IPS-15b (cell line): ENCODE data around the gene CDC42BPA.

Source experiments
- H3K27me3 ChIP-seq: one replicate; pipeline ENCODE4 v1.6.1; 2013; ENCODE audit warnings: low read length; ENCODE audit not compliant: control insufficient read depth, insufficient read depth
- H3K36me3 ChIP-seq: one replicate; pipeline ENCODE4 v1.6.1; 2013; ENCODE audit warnings: low read length; ENCODE audit not compliant: control insufficient read depth, insufficient read depth
- H3K4me1 ChIP-seq: one replicate; pipeline ENCODE4 v1.6.1; 2013; ENCODE audit warnings: mild to moderate bottlenecking, low read length; ENCODE audit not compliant: control insufficient read depth, insufficient read depth
- H3K4me3 ChIP-seq: one replicate; pipeline ENCODE4 v1.5.1; 2013; ENCODE audit warnings: low read depth, low read length
- H3K9ac ChIP-seq: one replicate; pipeline ENCODE4 v1.6.1; 2013; ENCODE audit warnings: low read depth, mild to moderate bottlenecking, low read length
- H3K9me3 ChIP-seq: one replicate; pipeline ENCODE4 v1.6.1; 2013; ENCODE audit warnings: mild to moderate bottlenecking, low read length; ENCODE audit not compliant: control insufficient read depth, insufficient read depth

Gene CDC42BPA

DNA sequence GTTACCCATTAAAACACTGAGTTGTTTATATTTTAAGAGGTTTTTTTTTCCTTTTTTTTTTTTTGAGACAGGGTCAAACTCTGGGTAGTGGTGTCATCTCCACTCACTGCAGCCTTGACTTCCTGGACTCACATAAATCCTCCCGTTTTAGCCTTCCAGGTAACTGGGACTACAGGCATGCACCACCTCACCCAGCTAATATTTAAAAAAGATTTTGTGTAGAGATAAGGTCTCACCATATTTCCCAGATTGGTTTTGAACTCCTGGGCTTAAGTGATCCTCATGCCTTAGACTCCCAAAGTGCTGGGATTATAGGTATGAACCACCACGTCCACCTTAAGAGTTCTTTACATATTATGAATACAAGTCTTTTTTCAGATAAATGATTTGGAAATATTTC, 231.7 kb downstream of the CDC42BPA start:
- H3K4me3 ChIP-seq = no peak overlapping the region
- H3K27me3 ChIP-seq = no peaks in the 10 kb centered on the region
- H3K9ac ChIP-seq = no peak overlapping the region
- no peaks in the 10 kb centered on the region for H3K9me3 ChIP-seq
- no peaks in the 10 kb centered on the region for H3K4me1 ChIP-seq
- no peaks in the 10 kb centered on the region for H3K36me3 ChIP-seq

DNA sequence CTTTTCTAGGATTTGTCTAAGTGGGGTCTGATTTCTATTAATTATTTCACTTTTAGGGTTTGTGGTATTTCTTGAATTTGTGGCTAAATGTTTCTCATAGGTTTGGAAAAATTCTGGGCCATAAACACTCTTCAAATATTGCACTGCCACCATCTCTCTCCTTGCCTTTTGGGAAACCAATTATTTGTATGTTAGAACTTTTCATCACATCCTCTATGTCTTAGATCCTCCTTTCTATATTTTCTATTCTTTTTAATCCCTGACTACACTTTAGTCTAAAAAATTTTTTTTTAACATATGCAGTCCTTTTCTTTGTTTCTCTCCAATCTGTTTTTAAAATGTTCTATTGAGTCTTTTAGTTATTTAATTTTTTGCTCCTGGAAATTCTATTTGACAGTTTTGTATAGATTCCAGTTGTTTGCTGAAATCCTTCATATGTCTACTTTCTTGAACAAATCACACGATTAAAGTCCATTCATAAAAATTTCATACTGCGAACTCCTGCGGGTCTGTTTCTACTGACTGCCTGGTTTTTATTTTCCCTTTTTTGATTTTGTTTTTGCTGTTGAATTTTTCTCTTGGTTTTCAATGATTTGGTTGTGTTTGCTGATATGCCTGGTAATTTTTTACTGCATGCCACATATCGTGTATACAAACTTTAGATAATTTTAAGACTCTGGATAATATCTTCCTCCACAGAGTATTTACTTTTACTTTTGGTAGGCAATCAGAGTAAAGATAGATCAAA, 235.1 kb downstream of the CDC42BPA start:
- Histone ChIP-seq H3K9me3 (no peaks in the 10 kb centered on the region), H3K9ac (no peak overlapping the region), H3K27me3 (no peaks in the 10 kb centered on the region), H3K4me3 (no peak overlapping the region), H3K4me1 (no peaks in the 10 kb centered on the region), H3K36me3 (no peaks in the 10 kb centered on the region)

GRCh38 chr1:227077783-227078182, 240.5 kb downstream of the CDC42BPA start:
- Histone ChIP-seq H3K4me3 (no peak overlapping the region), H3K27me3 (no peaks in the 10 kb centered on the region), H3K4me1 (no peaks in the 10 kb centered on the region), H3K9ac (no peak overlapping the region), H3K9me3 (no peaks in the 10 kb centered on the region), H3K36me3 (no peaks in the 10 kb centered on the region)

DNA sequence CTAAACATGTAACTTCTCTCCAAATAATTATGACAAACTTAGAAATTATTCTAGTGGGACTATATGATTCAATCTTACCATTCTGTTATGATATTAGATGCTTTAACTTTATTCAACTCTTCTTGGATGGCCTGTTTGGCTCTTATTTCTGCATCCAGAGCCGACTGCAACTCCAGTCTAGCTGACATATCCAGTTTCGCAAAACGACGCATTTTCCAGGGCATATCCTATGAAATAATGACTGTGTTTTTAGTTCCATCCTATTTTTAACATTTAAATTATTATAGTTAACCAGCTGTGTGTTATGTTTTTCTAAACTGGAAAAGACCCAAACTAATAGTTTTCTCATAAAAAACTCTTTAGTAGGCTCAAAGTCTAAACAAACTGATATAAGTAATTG, 244.5 kb downstream of the CDC42BPA start:
- H3K9me3 ChIP-seq = no peaks in the 10 kb centered on the region
- peaks cover 2% of the 10 kb centered on the region for H3K4me1 ChIP-seq
- no peak overlapping the region for H3K9ac ChIP-seq
- H3K4me3 ChIP-seq = no peak overlapping the region
- no peaks in the 10 kb centered on the region for H3K36me3 ChIP-seq
- no peaks in the 10 kb centered on the region for H3K27me3 ChIP-seq

- H3K36me3 ChIP-seq = no peaks in the 10 kb centered on the region
- H3K4me1 ChIP-seq = peaks cover 2% of the 10 kb centered on the region
- H3K9ac ChIP-seq = no peak overlapping the region
- no peaks in the 10 kb centered on the region for H3K9me3 ChIP-seq
- no peaks in the 10 kb centered on the region for H3K27me3 ChIP-seq
- H3K4me3 ChIP-seq = no peak overlapping the region
These were observed 245.3 kb downstream of the CDC42BPA start for GRCh38 chr1:227072991-227073390.

GRCh38 chr1:227071895-227072587, 246.3 kb downstream of the CDC42BPA start:
- Histone ChIP-seq H3K4me3 (no peak overlapping the region), H3K9me3 (no peaks in the 10 kb centered on the region), H3K4me1 (peaks cover 2% of the 10 kb centered on the region), H3K36me3 (no peaks in the 10 kb centered on the region), H3K9ac (no peak overlapping the region), H3K27me3 (no peaks in the 10 kb centered on the region)

GRCh38 chr1:227070638-227071285, 247.5 kb downstream of the CDC42BPA start:
- peaks cover 2% of the 10 kb centered on the region for H3K4me1 ChIP-seq
- H3K9me3 ChIP-seq = no peaks in the 10 kb centered on the region
- no peak overlapping the region for H3K4me3 ChIP-seq
- no peak overlapping the region for H3K9ac ChIP-seq
- no peaks in the 10 kb centered on the region for H3K27me3 ChIP-seq
- no peaks in the 10 kb centered on the region for H3K36me3 ChIP-seq

GRCh38 chr1:227069490-227069889, 248.8 kb downstream of the CDC42BPA start:
- Histone ChIP-seq H3K9ac (no peak overlapping the region), H3K9me3 (no peaks in the 10 kb centered on the region), H3K4me1 (peaks cover 2% of the 10 kb centered on the region), H3K4me3 (no peak overlapping the region), H3K27me3 (no peaks in the 10 kb centered on the region), H3K36me3 (no peaks in the 10 kb centered on the region)

DNA sequence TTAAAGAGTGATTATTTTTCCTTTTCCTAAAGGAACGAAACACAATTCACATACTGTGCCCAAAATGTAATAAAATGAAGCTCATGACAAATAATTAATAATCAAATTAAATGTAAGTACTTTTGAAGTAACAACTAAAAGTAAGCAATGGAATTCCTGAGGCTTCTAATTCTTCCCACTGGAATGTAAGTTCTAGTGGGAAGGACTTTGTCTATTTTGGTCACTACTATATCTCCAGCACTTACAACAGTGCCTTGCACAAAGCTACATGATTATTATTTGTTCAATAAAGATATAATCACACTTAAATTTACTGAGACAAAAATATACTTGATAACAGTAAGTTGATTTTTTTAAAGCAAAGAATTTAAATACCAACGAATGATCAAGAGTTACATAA, 249.4 kb downstream of the CDC42BPA start:
- Histone ChIP-seq H3K9ac (no peak overlapping the region), H3K4me3 (no peak overlapping the region), H3K27me3 (no peaks in the 10 kb centered on the region), H3K9me3 (no peaks in the 10 kb centered on the region), H3K4me1 (peaks cover 2% of the 10 kb centered on the region), H3K36me3 (no peaks in the 10 kb centered on the region)

DNA sequence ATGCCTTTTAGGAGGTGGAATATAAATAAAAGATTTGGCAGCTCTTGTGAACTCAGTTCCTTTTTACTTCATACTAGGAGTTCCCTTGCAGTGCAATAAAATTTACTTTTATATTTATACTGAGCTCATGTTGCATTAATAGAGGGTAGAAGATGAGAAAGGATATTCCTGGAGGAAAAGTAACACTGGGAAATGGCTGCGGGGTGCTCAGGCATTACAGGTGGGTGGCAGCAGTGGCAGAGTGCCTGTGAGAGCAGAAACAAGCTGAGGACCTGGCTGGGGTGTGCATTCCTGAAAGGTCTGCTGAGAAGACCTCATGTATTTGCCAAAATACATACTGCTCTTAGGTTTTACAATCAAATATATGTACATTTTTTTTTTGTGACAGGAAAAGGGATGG, 251.3 kb downstream of the CDC42BPA start:
- Histone ChIP-seq H3K36me3 (no peaks in the 10 kb centered on the region), H3K4me1 (no peaks in the 10 kb centered on the region), H3K9ac (no peak overlapping the region), H3K9me3 (no peaks in the 10 kb centered on the region), H3K27me3 (no peaks in the 10 kb centered on the region), H3K4me3 (no peak overlapping the region)

GRCh38 chr1:227065311-227065710, 253.0 kb downstream of the CDC42BPA start:
- Histone ChIP-seq H3K36me3 (no peaks in the 10 kb centered on the region), H3K27me3 (no peaks in the 10 kb centered on the region), H3K4me1 (no peaks in the 10 kb centered on the region), H3K4me3 (no peak overlapping the region), H3K9ac (no peak overlapping the region), H3K9me3 (no peaks in the 10 kb centered on the region)

DNA sequence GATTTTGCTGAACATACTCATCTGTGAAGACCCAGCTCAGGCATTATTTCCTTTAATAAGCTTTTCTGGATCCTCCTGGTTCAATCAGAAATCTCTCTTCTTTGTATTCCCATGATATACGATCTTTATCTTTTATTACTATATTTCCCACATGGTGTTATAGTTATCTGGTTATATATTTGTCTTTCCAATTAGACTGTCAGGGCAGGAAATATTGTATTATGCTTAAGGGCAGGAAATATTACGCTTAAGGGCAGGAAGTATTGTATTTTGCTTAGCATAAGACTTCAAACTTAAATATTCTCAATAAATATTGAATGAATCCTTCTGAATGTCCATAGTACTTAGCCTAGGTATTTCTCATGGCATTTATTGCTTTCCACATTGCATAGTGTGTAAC, 256.0 kb downstream of the CDC42BPA start:
- H3K9me3 ChIP-seq = no peaks in the 10 kb centered on the region
- no peak overlapping the region for H3K9ac ChIP-seq
- H3K27me3 ChIP-seq = no peaks in the 10 kb centered on the region
- no peaks in the 10 kb centered on the region for H3K4me1 ChIP-seq
- no peaks in the 10 kb centered on the region for H3K36me3 ChIP-seq
- no peak overlapping the region for H3K4me3 ChIP-seq
